CD4-positive, alpha-beta T cell treated with Interleukin-21 for 1 hour (primary cell): Measurements from ENCODE around the gene DDX51.
"Not testable (repeated sequence)": the region's sequence is repeated elsewhere in the genome, so short reads cannot be mapped to it uniquely, and the experiment has no call there.

Experiments used
- DNase-seq: peaks from one replicate; pipeline ENCODE4 v3.0.0-alpha.2; 2020

The DDX51 gene

GRCh38 chr12:132109741-132110140, 34.4 kb downstream of the DDX51 start:
- DNase-seq = no peak

GRCh38 chr12:132108211-132108832, 35.8 kb downstream of the DDX51 start:
- DNase-seq = no peak

- DNase-seq = no peak
Observed at GRCh38 chr12:132106921-132107320, 37.2 kb downstream of the DDX51 start.

- no peak for DNase-seq
Observed at GRCh38 chr12:132105467-132105866, 38.7 kb downstream of the DDX51 start.

- DNase-seq = no peak
Observed at GRCh38 chr12:132103542-132104308, 40.4 kb downstream of the DDX51 start.

- not testable (repeated sequence) for DNase-seq
Observed at GRCh38 chr12:132103072-132103471, 41.0 kb downstream of the DDX51 start.

GRCh38 chr12:132102297-132102696, 41.8 kb downstream of the DDX51 start:
- DNase-seq = no peak

- DNase-seq = no peak
Observed at GRCh38 chr12:132100306-132101065, 43.6 kb downstream of the DDX51 start.

- no peak for DNase-seq
Observed at GRCh38 chr12:132099739-132100138, 44.4 kb downstream of the DDX51 start.

GRCh38 chr12:132095520-132096409, 48.4 kb downstream of the DDX51 start:
- DNase-seq = no peak

GRCh38 chr12:132094269-132094891, 49.7 kb downstream of the DDX51 start:
- no peak for DNase-seq

GRCh38 chr12:132089407-132089910, 54.7 kb downstream of the DDX51 start:
- no peak for DNase-seq
